Fibroblast of lung (primary cell): Measurements from ENCODE around the gene ETV6. TPM values are rescaled to one million over a fixed set of nuclear protein-coding genes. Genes with fewer than 3 reads are reported as not detected.
A peak's percentile ranks its signal among the peaks of the same experiment; 100 is the strongest.

Experiments
- DNase-seq, 2 donors: peaks; one replicate each; pipeline versions ENCODE4 v3.0.0 to v3.0.0-alpha.2; 2010; ENCODE audit warnings: low read depth in 2 of 2
- H2AFZ ChIP-seq: 2 replicates; pipeline ENCODE4 v1.5.1; 2012; ENCODE audit warnings: low read length, control low read depth, inconsistent platforms
- H3K27ac ChIP-seq: 2 replicates; pipeline ENCODE4 v1.5.1; 2011; ENCODE audit warnings: low read length, control low read depth; ENCODE audit not compliant: insufficient read depth
- H3K27me3 ChIP-seq: 2 replicates; pipeline ENCODE4 v1.5.1; 2011; ENCODE audit warnings: mild to moderate bottlenecking, low read length; ENCODE audit not compliant: control insufficient read depth, insufficient read depth
- H3K36me3 ChIP-seq: 2 replicates; pipeline ENCODE4 v1.5.1; 2011; ENCODE audit warnings: low read length; ENCODE audit not compliant: control insufficient read depth, insufficient read depth
- H3K4me1 ChIP-seq: 2 replicates; pipeline ENCODE4 v1.5.1; 2011; ENCODE audit warnings: low read length; ENCODE audit not compliant: control insufficient read depth, insufficient read depth; ENCODE audit errors: extremely low read depth
- H3K4me2 ChIP-seq: 2 replicates; pipeline ENCODE4 v1.5.1; 2011; ENCODE audit warnings: low read length, control low read depth; ENCODE audit not compliant: insufficient read depth; ENCODE audit errors: extremely low read depth
- H3K4me3 ChIP-seq, 4 experiments: fragments of 200-600 bp in 1 of 4; sonication (generic) in 1 of 4; replicated peaks in 1 of 4; 2 replicates each; pipeline ENCODE4 v1.5.1; 2011 to 2016; ENCODE audit warnings: low read length in 4 of 4, low read depth in 3 of 4, mild to moderate bottlenecking in 3 of 4, control low read depth in 2 of 4, inconsistent platforms in 1 of 4, mixed read lengths in 1 of 4; ENCODE audit not compliant: insufficient read depth in 1 of 4; ENCODE audit errors: control extremely low read depth in 1 of 4
- H3K79me2 ChIP-seq: 2 replicates; pipeline ENCODE4 v1.5.1; 2012; ENCODE audit warnings: mild to moderate bottlenecking, low read length, inconsistent platforms; ENCODE audit not compliant: control insufficient read depth, insufficient read depth
- H3K9ac ChIP-seq: 2 replicates; pipeline ENCODE4 v1.5.1; 2011; ENCODE audit warnings: mild to moderate bottlenecking, low read length, control low read depth; ENCODE audit not compliant: insufficient read depth
- H3K9me3 ChIP-seq: 2 replicates; pipeline ENCODE4 v1.5.1; 2012; ENCODE audit warnings: low read depth, low read length; ENCODE audit not compliant: control insufficient read depth, insufficient read depth
- H4K20me1 ChIP-seq: 2 replicates; pipeline ENCODE4 v1.5.1; 2011; ENCODE audit warnings: low read length; ENCODE audit not compliant: control insufficient read depth, insufficient read depth; ENCODE audit errors: extremely low read depth
- EZH2 ChIP-seq: IDR thresholded peaks from 2 replicates; pipeline ENCODE4 v1.5.1; 2012; ENCODE audit warnings: low read length, control low read depth, mild to moderate bottlenecking; ENCODE audit errors: missing control alignments
- polyA plus RNA-seq, 2 donors: library from polyadenylated mRNA; depleted of rRNA in 1 of 2; stranded (reverse) in 1 of 2; unstranded in 1 of 2; fragments of >200 nt; gene quantifications; 2 replicates each; pipeline ENCODE4 v1.2.1, GENCODE V29; 2011 to 2012; ENCODE audit warnings: missing spikeins in 1 of 2
- total RNA-seq: library from RNA; depleted of rRNA; stranded (reverse); fragments of >200 nt; gene quantifications from 2 replicates; pipeline ENCODE4 v1.2.1, GENCODE V29; 2014
- TF ChIP-seq, protein P1 (sequence below), 2 donors: IDR thresholded peaks in 1 of 2; conservative IDR thresholded peaks in 1 of 2; 1 replicate in 1 of 2; 2 replicates in 1 of 2; pipeline ENCODE4 v1.5.1; 2011 to 2012; ENCODE audit warnings: low read length in 2 of 2, control low read depth in 1 of 2, inconsistent platforms in 1 of 2, low read depth in 1 of 2, mild to moderate bottlenecking in 1 of 2

Gene ETV6
- total and polyA plus RNA-seq, 2 donors (not counting 1 experiment from before 2014, with no cell fraction given), result 4.3 to 8.9 TPM

DNA sequence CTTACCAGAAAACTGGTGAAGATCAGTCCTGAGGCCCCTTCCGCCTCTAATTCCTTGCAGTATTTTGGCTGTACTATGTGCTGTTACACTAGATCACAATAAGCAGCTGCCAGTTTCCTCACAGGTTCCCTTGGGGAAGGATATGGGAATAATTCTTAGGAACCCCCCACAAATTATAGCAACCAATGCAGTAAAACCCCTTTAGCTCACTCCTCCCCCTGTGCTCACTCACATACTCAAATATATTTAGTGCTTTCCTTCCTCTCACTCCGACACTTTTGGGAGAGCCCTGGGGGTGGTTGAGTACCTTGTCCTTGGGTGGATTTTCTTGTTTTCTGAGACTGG, 162.7 kb downstream of the ETV6 start:
- TF ChIP-seq, protein P1, sequence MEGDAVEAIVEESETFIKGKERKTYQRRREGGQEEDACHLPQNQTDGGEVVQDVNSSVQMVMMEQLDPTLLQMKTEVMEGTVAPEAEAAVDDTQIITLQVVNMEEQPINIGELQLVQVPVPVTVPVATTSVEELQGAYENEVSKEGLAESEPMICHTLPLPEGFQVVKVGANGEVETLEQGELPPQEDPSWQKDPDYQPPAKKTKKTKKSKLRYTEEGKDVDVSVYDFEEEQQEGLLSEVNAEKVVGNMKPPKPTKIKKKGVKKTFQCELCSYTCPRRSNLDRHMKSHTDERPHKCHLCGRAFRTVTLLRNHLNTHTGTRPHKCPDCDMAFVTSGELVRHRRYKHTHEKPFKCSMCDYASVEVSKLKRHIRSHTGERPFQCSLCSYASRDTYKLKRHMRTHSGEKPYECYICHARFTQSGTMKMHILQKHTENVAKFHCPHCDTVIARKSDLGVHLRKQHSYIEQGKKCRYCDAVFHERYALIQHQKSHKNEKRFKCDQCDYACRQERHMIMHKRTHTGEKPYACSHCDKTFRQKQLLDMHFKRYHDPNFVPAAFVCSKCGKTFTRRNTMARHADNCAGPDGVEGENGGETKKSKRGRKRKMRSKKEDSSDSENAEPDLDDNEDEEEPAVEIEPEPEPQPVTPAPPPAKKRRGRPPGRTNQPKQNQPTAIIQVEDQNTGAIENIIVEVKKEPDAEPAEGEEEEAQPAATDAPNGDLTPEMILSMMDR (conservative IDR thresholded peaks at IDR 0.05 in 1 of 2, IDR thresholded peaks at IDR 0.05 in 1 of 2; ENCODE audit: low read depth in 1 of 2, low read length in 2 of 2), result no peak
- no peak overlapping the region for H3K4me3 ChIP-seq
- no peaks in the 10 kb centered on the region for H3K79me2 ChIP-seq
- H3K27me3 ChIP-seq, result no peaks in the 10 kb centered on the region
- H3K9ac ChIP-seq, result no peak overlapping the region
- no peaks in the 10 kb centered on the region for H4K20me1 ChIP-seq
- no peaks in the 10 kb centered on the region for H3K9me3 ChIP-seq
- no peak overlapping the region for H3K27ac ChIP-seq
- DNase-seq, result no peak
- peaks cover 13% of the 10 kb centered on the region for H3K4me1 ChIP-seq
- no peak overlapping the region for H2AFZ ChIP-seq
- no peak overlapping the region for H3K4me2 ChIP-seq
- no peaks in the 10 kb centered on the region for H3K36me3 ChIP-seq

DNA sequence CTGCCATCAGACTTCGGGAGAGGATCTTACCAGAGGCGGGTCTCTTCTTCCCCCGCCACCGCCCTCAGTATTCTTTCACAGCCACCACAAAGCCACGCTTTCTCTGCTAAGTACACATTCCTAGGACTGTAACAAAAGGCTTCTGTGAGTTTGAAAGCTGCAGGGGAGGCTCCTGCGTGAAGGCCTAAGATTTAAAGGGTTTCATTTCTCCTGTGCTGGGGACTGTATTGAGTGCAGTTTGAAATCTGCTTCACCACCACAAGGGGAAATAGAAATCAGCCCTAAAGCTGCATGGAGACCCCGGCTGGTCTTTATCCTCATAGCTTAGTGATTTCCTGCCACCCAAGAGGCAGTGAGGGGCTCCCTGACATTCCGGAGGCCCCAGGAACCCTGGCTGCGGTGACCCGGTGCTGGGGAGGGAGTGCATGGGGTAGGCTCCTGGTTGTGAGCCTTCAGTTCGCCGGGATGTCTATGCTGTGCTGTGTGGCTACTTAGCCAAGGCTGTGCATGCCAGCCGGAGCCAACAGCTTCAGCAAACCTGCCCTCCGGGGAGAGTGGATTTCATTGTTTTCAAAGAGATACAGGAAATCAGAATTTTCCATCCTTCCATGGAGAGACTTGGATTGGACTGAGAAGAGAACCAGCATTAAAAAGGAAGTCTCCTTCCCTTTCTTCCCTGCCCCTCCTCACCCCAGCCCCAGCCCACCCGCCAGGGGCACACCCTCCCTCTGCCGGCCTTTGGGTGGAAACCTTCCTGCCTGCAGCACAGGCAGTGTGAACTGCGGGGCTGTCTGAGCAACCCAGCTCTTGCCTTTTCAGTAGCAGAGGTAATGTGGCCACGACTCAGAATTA, 163.3 kb downstream of the ETV6 start:
- Histone ChIP-seq H3K4me2 (peak overlapping the region; percentile 33), H3K27ac (no peak overlapping the region), H4K20me1 (no peaks in the 10 kb centered on the region), H3K4me1 (peaks cover 13% of the 10 kb centered on the region), H2AFZ (no peak overlapping the region), H3K4me3 (no peak overlapping the region), H3K36me3 (no peaks in the 10 kb centered on the region), H3K79me2 (no peaks in the 10 kb centered on the region), H3K9me3 (no peaks in the 10 kb centered on the region), H3K27me3 (no peaks in the 10 kb centered on the region), H3K9ac (no peak overlapping the region)
- peak in 1 of 2 donors; percentile 70 for DNase-seq
- no peak for TF ChIP-seq EZH2
- TF ChIP-seq, protein P1 (conservative IDR thresholded peaks at IDR 0.05 in 1 of 2, IDR thresholded peaks at IDR 0.05 in 1 of 2; ENCODE audit: low read depth in 1 of 2, low read length in 2 of 2), result peak in 1 of 2 donors; percentile 17

DNA sequence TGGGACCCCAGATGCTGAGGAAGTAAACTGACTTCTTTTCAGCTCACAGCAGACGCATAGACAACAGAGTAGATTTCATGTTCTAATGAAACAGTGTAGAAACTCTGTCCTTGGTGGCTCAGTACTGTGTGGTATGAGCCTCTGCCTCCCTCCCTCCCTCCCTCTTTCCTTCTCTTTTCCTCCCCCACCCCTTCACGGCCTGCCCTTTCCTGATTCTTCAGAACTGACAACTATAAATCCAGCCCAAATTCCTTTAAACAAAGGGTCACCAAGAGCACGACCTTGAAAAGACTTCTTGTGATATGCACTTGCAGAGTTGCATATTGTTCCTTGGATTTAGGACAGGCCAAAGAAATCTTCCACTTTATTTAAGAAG, 164.0 kb downstream of the ETV6 start:
- peak in 1 of 2 donors; percentile 15 for DNase-seq
- H3K27me3 ChIP-seq, result no peaks in the 10 kb centered on the region
- no peak overlapping the region for H3K4me3 ChIP-seq
- H3K36me3 ChIP-seq, result no peaks in the 10 kb centered on the region
- no peaks in the 10 kb centered on the region for H3K79me2 ChIP-seq
- no peak overlapping the region for H2AFZ ChIP-seq
- no peak overlapping the region for H3K27ac ChIP-seq
- H4K20me1 ChIP-seq, result no peaks in the 10 kb centered on the region
- TF ChIP-seq EZH2, result no peak
- TF ChIP-seq, protein P1 (conservative IDR thresholded peaks at IDR 0.05 in 1 of 2, IDR thresholded peaks at IDR 0.05 in 1 of 2; ENCODE audit: low read depth in 1 of 2, low read length in 2 of 2), result no peak
- peaks cover 13% of the 10 kb centered on the region for H3K4me1 ChIP-seq
- no peak overlapping the region for H3K4me2 ChIP-seq
- no peak overlapping the region for H3K9ac ChIP-seq
- H3K9me3 ChIP-seq, result no peaks in the 10 kb centered on the region
